NCI-H187 (cell line): ENCODE results near the gene CSTF3.

Source experiments
- DNase-seq, 2 experiments: peaks; one replicate each; lab custom pipeline; 2025; lab: John Stamatoyannopoulos, UW

Gene CSTF3

GRCh38 chr11:33040862-33041453 is 120.3 kb downstream of the CSTF3 start:
- no peak for DNase-seq

GRCh38 chr11:33040033-33040861 is 121.0 kb downstream of the CSTF3 start:
- no peak for DNase-seq

- DNase-seq: peak; percentile 83 to 94
These were observed 121.8 kb downstream of the CSTF3 start, which contains the start of gene TCP11L1 for GRCh38 chr11:33039274-33040032. TCP11L1 (plus strand) TSS chr11:33039572; CDS start chr11:33043774, 4,202 bp downstream.

GRCh38 chr11:33035011-33035410 is 126.3 kb downstream of the CSTF3 start:
- DNase-seq: no peak
